ENCODE data around the gene FCHSD1.

The FCHSD1 gene

GRCh38 chr5:141691286-141691866 is 40.2 kb upstream of the FCHSD1 start:
- no peaks in the 10 kb centered on the region for H3K79me2 ChIP-seq (ENCODE audit: control insufficient read depth, insufficient read depth, low read length, poor library complexity)
- H4K91ac ChIP-seq (ENCODE audit: low read depth, low read length): no peak overlapping the region
- no peak overlapping the region for H2AFZ ChIP-seq (ENCODE audit: insufficient read depth, low read length, poor library complexity)
- H3K23ac ChIP-seq (ENCODE audit: low read length): no peak overlapping the region
- H3K4me1 ChIP-seq (ENCODE audit: control insufficient read depth in 1 of 2, insufficient read depth in 2 of 2, low read length in 2 of 2): peaks cover 3 to 11% of the 10 kb centered on the region in 2 experiments
- no peak overlapping the region for H3K4me2 ChIP-seq (ENCODE audit: low read length)
- no peak overlapping the region for H3K14ac ChIP-seq (ENCODE audit: low read length)
- no peak overlapping the region for H3K18ac ChIP-seq (ENCODE audit: low read length)
- no peaks in the 10 kb centered on the region for H3K27me3 ChIP-seq (ENCODE audit: insufficient read depth, low read length)
- no peak overlapping the region for H4K12ac ChIP-seq (ENCODE audit: low read depth, low read length)
- H3K4me3 ChIP-seq (ENCODE audit: low read depth, low read length): no peak overlapping the region
- no peak overlapping the region for H2BK5ac ChIP-seq (ENCODE audit: low read depth, low read length, poor library complexity)
- H3K27ac ChIP-seq (ENCODE audit: low read depth, low read length): no peak overlapping the region
- H2BK12ac ChIP-seq (ENCODE audit: low read length): no peak overlapping the region
- no peak overlapping the region for H3K9ac ChIP-seq (ENCODE audit: low read length)
- peaks cover 3% of the 10 kb centered on the region for H3K9me3 ChIP-seq (ENCODE audit: insufficient read depth, low read depth, low read length)
- no peak overlapping the region for H3K4ac ChIP-seq (ENCODE audit: low read depth, low read length)
- peaks cover 3% of the 10 kb centered on the region for H3K79me1 ChIP-seq (ENCODE audit: low read length)
- H2BK120ac ChIP-seq (ENCODE audit: insufficient read depth, low read length, poor library complexity): no peak overlapping the region
- WGBS (ENCODE audit: extremely low coverage, insufficient coverage, insufficient read length): no CpG with 5 or more reads among the region's 9 CpGs
- H4K8ac ChIP-seq (ENCODE audit: low read depth, low read length): no peak overlapping the region
- no peak overlapping the region for H2AK5ac ChIP-seq (ENCODE audit: low read length)
- DNase-seq: no peak
- H3K36me3 ChIP-seq (ENCODE audit: control insufficient read depth in 1 of 2, insufficient read depth in 2 of 2, low read length in 2 of 2): no peaks in the 10 kb centered on the region

DNA sequence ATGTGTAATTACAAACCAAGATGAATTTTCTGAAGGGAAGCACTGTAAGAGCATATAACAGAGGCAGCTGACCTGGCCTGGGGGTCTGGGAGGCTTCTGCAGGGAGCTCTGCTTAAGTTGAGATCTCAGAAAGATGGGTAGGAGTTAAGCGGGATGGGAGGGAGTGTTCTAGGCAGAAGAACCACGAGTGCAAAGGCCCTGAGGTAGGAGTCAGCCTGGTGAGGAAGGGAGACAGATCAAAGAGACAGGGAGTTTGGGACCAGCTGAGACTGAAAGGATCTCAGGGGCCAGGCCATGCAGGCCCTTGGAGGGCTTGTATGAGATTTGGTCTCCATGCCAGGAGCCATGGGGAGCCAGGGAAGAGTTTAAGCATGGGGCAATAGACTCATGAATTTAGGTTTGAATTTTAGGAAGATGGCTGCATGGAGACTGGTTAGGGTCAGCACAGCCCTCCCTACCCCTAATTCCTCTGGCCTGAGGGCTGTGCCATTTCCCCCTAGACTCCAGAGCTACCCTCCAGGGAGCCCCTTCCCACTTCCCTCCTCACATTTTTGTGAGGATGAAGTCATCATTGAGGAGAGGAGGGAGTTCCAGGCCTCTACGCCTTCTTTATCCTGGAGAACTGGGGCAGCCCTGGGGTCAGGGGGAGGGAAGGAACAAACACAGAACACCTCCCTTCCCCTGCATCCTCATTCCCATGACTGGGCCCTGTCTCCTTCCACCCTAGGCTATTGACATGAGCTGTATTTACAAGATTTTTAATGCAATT is 35.6 kb upstream of the FCHSD1 start:
- Histone ChIP-seq H3K18ac (ENCODE audit: low read length) (peak overlapping the region; percentile 17), H2BK12ac (ENCODE audit: low read length) (peak overlapping the region; percentile 51), H2BK5ac (ENCODE audit: low read depth, low read length, poor library complexity) (peak overlapping the region; percentile 5), H3K23ac (ENCODE audit: low read length) (no peak overlapping the region), H4K91ac (ENCODE audit: low read depth, low read length) (peak overlapping the region; percentile 37), H2BK120ac (ENCODE audit: insufficient read depth, low read length, poor library complexity) (peak overlapping the region; percentile 69), H3K27me3 (ENCODE audit: insufficient read depth, low read length) (no peaks in the 10 kb centered on the region), H4K8ac (ENCODE audit: low read depth, low read length) (peak overlapping the region; percentile 25), H3K9ac (ENCODE audit: low read length) (no peak overlapping the region), H3K9me3 (ENCODE audit: insufficient read depth, low read depth, low read length) (no peaks in the 10 kb centered on the region), H3K79me2 (ENCODE audit: control insufficient read depth, insufficient read depth, low read length, poor library complexity) (no peaks in the 10 kb centered on the region), H2AFZ (ENCODE audit: insufficient read depth, low read length, poor library complexity) (no peak overlapping the region), H3K36me3 (ENCODE audit: control insufficient read depth in 1 of 2, insufficient read depth in 2 of 2, low read length in 2 of 2) (no peaks in the 10 kb centered on the region), H4K12ac (ENCODE audit: low read depth, low read length) (no peak overlapping the region), H3K14ac (ENCODE audit: low read length) (no peak overlapping the region), H3K4me3 (ENCODE audit: low read depth, low read length) (no peak overlapping the region), H3K4me1 (ENCODE audit: control insufficient read depth in 1 of 2, insufficient read depth in 2 of 2, low read length in 2 of 2) (peaks cover 10 to 22% of the 10 kb centered on the region in 2 experiments), H3K27ac (ENCODE audit: low read depth, low read length) (peak overlapping the region; percentile 24), H3K4ac (ENCODE audit: low read depth, low read length) (no peak overlapping the region), H2AK5ac (ENCODE audit: low read length) (peak overlapping the region; percentile 36), H3K79me1 (ENCODE audit: low read length) (peaks cover 10% of the 10 kb centered on the region), H3K4me2 (ENCODE audit: low read length) (no peak overlapping the region)
- no CpG with 5 or more reads among the region's 3 CpGs for WGBS (ENCODE audit: extremely low coverage, insufficient coverage, insufficient read length)
- DNase-seq: no peak

- WGBS (ENCODE audit: extremely low coverage, insufficient coverage, insufficient read length): no CpG with 5 or more reads among the region's 1 CpG
- H4K91ac ChIP-seq (ENCODE audit: low read depth, low read length): no peak overlapping the region
- no peak for DNase-seq
- no peak overlapping the region for H3K27ac ChIP-seq (ENCODE audit: low read depth, low read length)
- no peak overlapping the region for H2AFZ ChIP-seq (ENCODE audit: insufficient read depth, low read length, poor library complexity)
- H4K12ac ChIP-seq (ENCODE audit: low read depth, low read length): no peak overlapping the region
- H3K9me3 ChIP-seq (ENCODE audit: insufficient read depth, low read depth, low read length): no peaks in the 10 kb centered on the region
- peaks cover 15 to 33% of the 10 kb centered on the region in 2 experiments for H3K4me1 ChIP-seq (ENCODE audit: control insufficient read depth in 1 of 2, insufficient read depth in 2 of 2, low read length in 2 of 2)
- peaks cover 17% of the 10 kb centered on the region for H3K79me1 ChIP-seq (ENCODE audit: low read length)
- no peaks in the 10 kb centered on the region for H3K79me2 ChIP-seq (ENCODE audit: control insufficient read depth, insufficient read depth, low read length, poor library complexity)
- no peak overlapping the region for H3K23ac ChIP-seq (ENCODE audit: low read length)
- no peak overlapping the region for H3K9ac ChIP-seq (ENCODE audit: low read length)
- no peak overlapping the region for H3K4me2 ChIP-seq (ENCODE audit: low read length)
- H3K18ac ChIP-seq (ENCODE audit: low read length): no peak overlapping the region
- H3K27me3 ChIP-seq (ENCODE audit: insufficient read depth, low read length): no peaks in the 10 kb centered on the region
- no peak overlapping the region for H2BK120ac ChIP-seq (ENCODE audit: insufficient read depth, low read length, poor library complexity)
- no peak overlapping the region for H3K4me3 ChIP-seq (ENCODE audit: low read depth, low read length)
- no peak overlapping the region for H2BK5ac ChIP-seq (ENCODE audit: low read depth, low read length, poor library complexity)
- H3K14ac ChIP-seq (ENCODE audit: low read length): no peak overlapping the region
- H3K36me3 ChIP-seq (ENCODE audit: control insufficient read depth in 1 of 2, insufficient read depth in 2 of 2, low read length in 2 of 2): no peaks in the 10 kb centered on the region
- H4K8ac ChIP-seq (ENCODE audit: low read depth, low read length): no peak overlapping the region
- no peak overlapping the region for H3K4ac ChIP-seq (ENCODE audit: low read depth, low read length)
- no peak overlapping the region for H2AK5ac ChIP-seq (ENCODE audit: low read length)
- no peak overlapping the region for H2BK12ac ChIP-seq (ENCODE audit: low read length)
These were observed 34.4 kb upstream of the FCHSD1 start for GRCh38 chr5:141685591-141685990.

GRCh38 chr5:141683596-141684141 is 32.5 kb upstream of the FCHSD1 start:
- Histone ChIP-seq H2BK12ac (ENCODE audit: low read length) (no peak overlapping the region), H4K8ac (ENCODE audit: low read depth, low read length) (no peak overlapping the region), H3K79me1 (ENCODE audit: low read length) (peaks cover 17% of the 10 kb centered on the region), H3K18ac (ENCODE audit: low read length) (no peak overlapping the region), H2BK120ac (ENCODE audit: insufficient read depth, low read length, poor library complexity) (no peak overlapping the region), H3K79me2 (ENCODE audit: control insufficient read depth, insufficient read depth, low read length, poor library complexity) (no peaks in the 10 kb centered on the region), H3K4me1 (ENCODE audit: control insufficient read depth in 1 of 2, insufficient read depth in 2 of 2, low read length in 2 of 2) (peaks cover 23 to 33% of the 10 kb centered on the region in 2 experiments), H3K23ac (ENCODE audit: low read length) (no peak overlapping the region), H3K4me2 (ENCODE audit: low read length) (no peak overlapping the region), H3K36me3 (ENCODE audit: control insufficient read depth in 1 of 2, insufficient read depth in 2 of 2, low read length in 2 of 2) (peaks cover 4 to 8% of the 10 kb centered on the region in 2 experiments), H4K12ac (ENCODE audit: low read depth, low read length) (no peak overlapping the region), H3K14ac (ENCODE audit: low read length) (no peak overlapping the region), H4K91ac (ENCODE audit: low read depth, low read length) (no peak overlapping the region), H3K9ac (ENCODE audit: low read length) (no peak overlapping the region), H3K27me3 (ENCODE audit: insufficient read depth, low read length) (no peaks in the 10 kb centered on the region), H3K4ac (ENCODE audit: low read depth, low read length) (no peak overlapping the region), H3K9me3 (ENCODE audit: insufficient read depth, low read depth, low read length) (no peaks in the 10 kb centered on the region), H2BK5ac (ENCODE audit: low read depth, low read length, poor library complexity) (no peak overlapping the region), H3K27ac (ENCODE audit: low read depth, low read length) (no peak overlapping the region), H2AK5ac (ENCODE audit: low read length) (no peak overlapping the region), H3K4me3 (ENCODE audit: low read depth, low read length) (no peak overlapping the region), H2AFZ (ENCODE audit: insufficient read depth, low read length, poor library complexity) (no peak overlapping the region)
- DNase-seq: no peak

Measured in trophoblast cell (in vitro differentiated cells and primary cell).